Mesodermal cell (in vitro differentiated cells): ENCODE results near the gene SOCS6.
A peak's percentile ranks its signal among the peaks of the same experiment; 100 is the strongest.

Source experiments
- H3K27ac ChIP-seq: 2 replicates; pipeline ENCODE4 v1.7.0; 2013; ENCODE audit warnings: mild to moderate bottlenecking, low read depth, low read length, moderate library complexity; ENCODE audit not compliant: severe bottlenecking
- H3K36me3 ChIP-seq: 2 replicates; pipeline ENCODE4 v1.7.1; 2013; ENCODE audit warnings: mild to moderate bottlenecking, low read length, moderate library complexity; ENCODE audit not compliant: control insufficient read depth, insufficient read depth
- H3K4me1 ChIP-seq: one replicate; pipeline ENCODE4 v1.7.1; 2013; ENCODE audit warnings: mild to moderate bottlenecking, low read length; ENCODE audit not compliant: insufficient read depth, control insufficient read depth, poor library complexity, severe bottlenecking
- H3K4me3 ChIP-seq: 2 replicates; pipeline ENCODE4 v1.7.0; 2013; ENCODE audit warnings: low read length, control low read depth, mild to moderate bottlenecking; ENCODE audit not compliant: insufficient read depth, poor library complexity, severe bottlenecking; ENCODE audit errors: extremely low read depth
- H3K9me3 ChIP-seq: 2 replicates; pipeline ENCODE4 v1.7.1; 2013; ENCODE audit warnings: mild to moderate bottlenecking, low read length, moderate library complexity; ENCODE audit not compliant: control insufficient read depth
- WGBS, 2 experiments: methylation state at CpG; one replicate each; pipeline ENCODE4 v1.1.5; 2013; ENCODE audit warnings: missing lambda C conversion rate in 2 of 2; ENCODE audit not compliant: insufficient coverage in 2 of 2; 5-methylcytosine and 5-hydroxymethylcytosine counted together

SOCS6 gene

DNA sequence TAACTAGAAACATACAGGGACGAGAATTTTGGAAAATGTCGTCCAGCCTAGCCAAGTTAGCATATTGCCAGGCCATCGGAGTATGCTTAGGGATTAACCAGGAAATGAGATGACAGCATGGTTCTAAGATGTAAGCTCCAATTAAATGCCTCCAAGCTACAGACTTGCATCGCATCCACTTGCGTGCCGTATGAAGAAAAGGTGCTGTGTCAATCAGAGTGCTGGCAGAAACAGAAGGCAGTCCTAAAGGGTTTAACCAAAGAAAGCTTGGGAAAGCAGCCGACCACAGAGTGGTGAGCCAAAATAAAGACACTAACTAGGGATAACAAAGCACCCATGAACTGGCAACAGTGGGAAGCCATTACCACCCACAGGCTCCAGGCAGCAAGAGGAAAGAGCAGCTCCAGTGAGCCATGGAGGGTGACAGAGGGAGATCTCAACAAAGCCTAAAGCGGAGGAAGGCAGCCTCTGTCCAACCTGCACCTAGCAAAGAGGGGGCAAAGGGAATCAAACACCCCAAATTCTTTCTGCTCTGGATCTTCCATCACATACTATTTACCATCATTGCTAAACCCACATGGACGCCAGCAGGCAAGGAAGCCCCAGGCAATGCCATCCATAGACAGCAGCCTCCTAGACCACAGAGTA, 27.6 kb upstream of the SOCS6 start:
- no peak overlapping the region for H3K27ac ChIP-seq
- no peaks in the 10 kb centered on the region for H3K4me1 ChIP-seq
- no peaks in the 10 kb centered on the region for H3K36me3 ChIP-seq
- H3K9me3 ChIP-seq = no peaks in the 10 kb centered on the region
- 89 to 95% methylated on average over 4 to 6 of the region's 9 CpGs for WGBS, 2 experiments
- H3K4me3 ChIP-seq = no peak overlapping the region

DNA sequence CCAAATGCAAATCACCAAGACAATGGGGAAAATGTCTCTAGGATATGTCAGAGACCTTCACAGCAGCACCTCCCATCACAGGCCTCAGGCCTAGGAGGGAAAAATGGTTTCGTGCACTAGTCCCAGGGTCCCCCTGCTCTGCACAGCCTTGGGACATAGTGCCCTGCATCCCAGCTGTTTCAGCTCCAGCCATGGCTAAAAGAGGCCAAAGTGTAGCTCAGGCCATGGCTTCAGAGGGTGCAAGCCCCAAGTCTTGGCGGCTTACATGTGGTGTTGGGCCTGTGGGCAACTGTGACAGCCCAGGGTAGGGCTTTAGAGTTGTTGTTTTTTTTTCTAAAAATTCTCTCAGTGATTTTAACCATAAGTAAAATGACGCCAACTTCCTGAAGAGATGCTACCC, 25.5 kb upstream of the SOCS6 start:
- H3K4me3 ChIP-seq = no peak overlapping the region
- no peaks in the 10 kb centered on the region for H3K4me1 ChIP-seq
- H3K9me3 ChIP-seq = no peaks in the 10 kb centered on the region
- H3K36me3 ChIP-seq = no peaks in the 10 kb centered on the region
- H3K27ac ChIP-seq = no peak overlapping the region
- 70 to 100% methylated on average over 1 to 2 of the region's 3 CpGs for WGBS, 2 experiments

DNA sequence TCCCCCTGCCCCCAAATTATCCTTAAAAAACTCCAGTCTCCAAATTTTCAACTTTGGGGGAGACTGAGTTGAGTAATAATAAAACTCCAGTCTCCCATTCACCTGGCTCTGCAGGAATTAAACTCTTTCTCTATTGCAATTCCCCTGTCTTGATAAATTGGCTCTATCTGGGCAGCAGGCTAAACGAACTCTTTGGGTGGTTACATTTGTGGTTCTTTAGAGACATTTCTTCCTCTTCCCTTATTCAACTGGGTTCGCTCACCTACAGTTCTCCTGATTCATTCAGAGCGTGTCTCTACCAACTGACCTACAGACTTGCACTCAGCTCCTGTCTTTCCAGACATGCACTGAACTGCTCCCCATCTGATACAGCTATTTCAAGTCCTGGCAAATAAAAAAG, 17.1 kb upstream of the SOCS6 start:
- H3K36me3 ChIP-seq = no peaks in the 10 kb centered on the region
- no peak overlapping the region for H3K4me3 ChIP-seq
- H3K4me1 ChIP-seq = no peaks in the 10 kb centered on the region
- H3K9me3 ChIP-seq = peaks cover 28% of the 10 kb centered on the region
- 14 to 83% methylated on average over 1 of the region's 3 CpGs for WGBS, 2 experiments
- no peak overlapping the region for H3K27ac ChIP-seq

GRCh38 chr18:70273021-70273420, 15.8 kb upstream of the SOCS6 start:
- WGBS, 2 experiments = 86 to 100% methylated on average over 1 of the region's 1 CpG
- Histone ChIP-seq H3K4me1 (no peaks in the 10 kb centered on the region), H3K4me3 (no peak overlapping the region), H3K9me3 (peaks cover 28% of the 10 kb centered on the region), H3K27ac (no peak overlapping the region), H3K36me3 (no peaks in the 10 kb centered on the region)

- H3K9me3 ChIP-seq = peaks cover 31% of the 10 kb centered on the region
- no peak overlapping the region for H3K27ac ChIP-seq
- 60 to 96% methylated on average over 2 to 4 of the region's 5 CpGs for WGBS, 2 experiments
- no peaks in the 10 kb centered on the region for H3K4me1 ChIP-seq
- H3K36me3 ChIP-seq = no peaks in the 10 kb centered on the region
- H3K4me3 ChIP-seq = no peak overlapping the region
These were observed 12.2 kb upstream of the SOCS6 start for GRCh38 chr18:70276416-70277191.

- WGBS, 2 experiments = 80% methylated on average over 1 of the region's 2 CpGs; no CpG with 5 or more reads in 1 of the 2 experiments
- Histone ChIP-seq H3K27ac (no peak overlapping the region), H3K36me3 (no peaks in the 10 kb centered on the region), H3K9me3 (peaks cover 14% of the 10 kb centered on the region), H3K4me3 (no peak overlapping the region), H3K4me1 (no peaks in the 10 kb centered on the region)
These were observed 9.4 kb upstream of the SOCS6 start for GRCh38 chr18:70279470-70279869.

DNA sequence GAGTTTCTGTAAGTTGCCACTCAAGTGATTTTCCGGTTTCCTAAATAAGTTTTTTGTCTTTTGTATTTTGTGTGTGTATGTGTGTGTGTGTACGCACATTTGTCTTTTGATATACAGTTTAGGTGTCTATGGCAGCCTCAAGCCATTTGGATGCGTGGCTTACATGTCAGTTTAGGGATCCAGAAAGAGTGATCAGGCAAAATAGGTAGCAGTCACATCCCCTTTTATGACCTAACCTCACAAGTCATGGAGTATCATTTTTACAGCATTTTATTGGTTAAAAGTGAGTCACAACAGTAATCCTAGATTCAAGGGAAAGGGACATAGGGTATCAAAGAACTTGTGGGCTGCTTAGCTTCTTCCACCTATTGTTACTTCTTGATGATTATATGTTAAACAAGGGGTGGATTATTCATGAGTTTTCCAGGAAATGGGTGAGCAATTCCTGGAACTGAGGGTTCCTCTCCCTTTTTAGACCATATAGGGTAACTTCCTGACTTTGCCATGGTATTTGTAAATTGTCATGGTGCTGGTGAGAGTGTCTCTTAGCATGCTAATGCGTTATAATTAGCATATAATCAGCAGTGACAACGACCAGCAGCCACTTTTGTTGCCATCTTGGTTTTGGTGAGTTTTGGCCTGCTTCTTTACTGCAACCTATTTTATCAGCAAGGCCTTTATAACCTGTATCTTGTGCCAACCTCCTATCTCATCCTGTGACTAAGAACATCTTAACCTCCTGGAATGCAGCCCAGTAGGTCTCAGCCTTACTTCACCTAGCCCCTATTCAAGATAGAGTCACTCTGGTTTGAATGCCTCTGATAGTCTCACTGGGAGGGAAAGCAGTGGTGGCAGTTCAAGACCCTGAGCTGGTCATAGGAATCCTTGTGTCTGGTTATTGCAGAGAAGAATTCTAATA, 8.6 kb upstream of the SOCS6 start:
- WGBS, 2 experiments = 88 to 94% methylated on average over 2 to 3 of the region's 5 CpGs
- Histone ChIP-seq H3K27ac (no peak overlapping the region), H3K4me3 (no peak overlapping the region), H3K4me1 (no peaks in the 10 kb centered on the region), H3K9me3 (peaks cover 14% of the 10 kb centered on the region), H3K36me3 (no peaks in the 10 kb centered on the region)

DNA sequence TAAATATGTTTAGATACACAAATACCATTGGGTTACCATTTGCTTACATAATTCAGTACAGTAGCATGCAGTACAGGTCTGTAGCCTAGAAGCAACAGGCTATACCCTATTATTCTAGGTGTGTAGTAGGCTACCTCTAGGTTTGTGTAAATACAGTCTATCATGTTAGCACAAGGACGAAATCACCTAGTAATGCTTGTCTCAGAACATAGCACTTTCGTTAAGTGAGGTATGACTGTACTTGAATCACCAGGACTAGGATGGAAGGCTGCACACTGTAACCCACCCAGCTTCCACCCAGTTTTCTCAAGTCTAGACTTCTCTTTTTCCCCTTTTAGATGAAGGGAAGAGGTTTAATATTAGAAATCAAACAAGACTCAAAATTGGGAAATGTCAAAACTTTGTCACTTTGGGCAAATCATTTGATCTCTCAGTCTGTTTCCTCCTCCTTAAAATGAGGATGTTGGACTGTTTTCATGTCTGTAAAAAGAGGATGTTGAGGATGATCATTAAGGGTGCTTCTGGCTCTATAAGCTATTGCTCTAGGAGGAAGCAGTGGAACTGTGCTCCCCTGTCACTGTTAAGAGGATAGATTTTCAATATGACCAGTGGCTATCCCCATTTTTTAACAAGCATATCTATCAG, 3.7 kb upstream of the SOCS6 start:
- H3K9me3 ChIP-seq = peaks cover 10% of the 10 kb centered on the region
- no peak overlapping the region for H3K4me3 ChIP-seq
- H3K36me3 ChIP-seq = no peaks in the 10 kb centered on the region
- WGBS, 2 experiments = 80 to 100% methylated on average over 1 to 2 of the region's 2 CpGs
- no peaks in the 10 kb centered on the region for H3K4me1 ChIP-seq
- no peak overlapping the region for H3K27ac ChIP-seq

DNA sequence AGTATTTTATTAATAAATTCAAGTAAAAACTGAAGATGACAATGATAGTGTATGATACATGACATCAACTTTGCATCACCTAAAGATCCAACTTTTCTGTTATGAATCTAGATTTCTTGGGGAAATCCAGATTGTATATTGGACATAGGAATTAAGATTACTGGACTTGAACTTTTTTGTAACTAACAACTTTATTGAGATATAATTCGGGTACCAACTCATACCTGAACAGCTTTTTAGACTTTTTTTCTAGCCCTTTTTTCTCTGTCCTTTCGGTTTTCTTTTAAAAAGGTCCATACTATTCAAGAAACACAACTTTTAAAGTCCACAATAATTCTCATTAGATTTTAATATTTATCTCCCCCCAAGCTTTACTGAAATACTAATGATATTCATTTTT, 1.1 kb upstream of the SOCS6 start:
- H3K27ac ChIP-seq = no peak overlapping the region
- peaks cover 10% of the 10 kb centered on the region for H3K36me3 ChIP-seq
- peaks cover 4% of the 10 kb centered on the region for H3K4me1 ChIP-seq
- H3K4me3 ChIP-seq = peak overlapping the region; percentile 59
- 93% methylated on average over 2 of the region's 2 CpGs; no CpG with 5 or more reads in 1 of the 2 experiments for WGBS, 2 experiments
- H3K9me3 ChIP-seq = no peaks in the 10 kb centered on the region

DNA sequence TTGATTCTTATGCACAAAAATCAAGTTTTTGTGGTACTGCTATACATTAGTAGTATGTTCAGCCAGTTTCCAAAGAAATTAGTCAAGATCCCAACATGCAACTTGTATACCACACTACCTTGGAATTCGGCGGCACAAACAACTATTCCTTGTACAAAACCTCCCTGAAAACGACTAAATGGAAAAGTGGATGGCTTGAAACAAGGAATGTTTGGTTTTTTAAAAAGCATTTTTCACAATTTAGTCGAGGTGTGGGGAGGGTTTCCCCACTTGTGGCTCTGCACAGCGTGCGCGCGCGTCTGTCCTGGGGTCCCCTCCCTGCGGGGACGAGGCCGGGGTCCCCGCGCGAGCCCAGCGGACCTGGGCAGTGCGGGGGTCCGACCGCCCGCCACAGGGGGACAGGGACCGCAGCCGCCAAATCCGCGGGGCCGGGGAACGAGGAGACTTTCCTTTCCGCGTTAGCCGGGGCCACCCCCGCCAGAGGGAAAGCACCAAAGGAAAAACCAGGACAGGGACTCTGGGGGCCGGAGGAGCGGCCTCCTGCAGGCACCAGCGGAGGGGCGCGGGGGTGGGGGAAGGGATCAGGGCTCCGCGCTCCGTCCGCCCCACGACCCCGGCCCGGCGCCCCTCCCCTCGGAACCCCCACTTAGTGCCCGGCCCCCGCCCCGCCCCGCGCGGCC, 534 bp upstream of the SOCS6 start:
- H3K9me3 ChIP-seq = no peaks in the 10 kb centered on the region
- H3K4me3 ChIP-seq = peak overlapping the region; percentile 59
- H3K36me3 ChIP-seq = peaks cover 10% of the 10 kb centered on the region
- whole genome bisulfite sequencing, 2 experiments = 0 to 6% methylated on average over 12 to 21 of the region's 50 CpGs
- H3K4me1 ChIP-seq = peaks cover 4% of the 10 kb centered on the region
- no peak overlapping the region for H3K27ac ChIP-seq
